ENCODE data around the gene RNF175.

The RNF175 gene

GRCh38 chr4:153792618-153793247 is 32.9 kb upstream of the RNF175 start:
- Histone ChIP-seq H3K36me3 (replicated peaks; ENCODE audit: insufficient read depth, low read length) (no peaks in the 10 kb centered on the region), H3K27me3 (replicated peaks; ENCODE audit: insufficient read depth, low read length) (peaks cover 8% of the 10 kb centered on the region; the same call in 1 of the 2 replicates), H3K9me2 (replicated peaks; ENCODE audit: insufficient read depth, low read length) (no peaks in the 10 kb centered on the region), H3K4me1 (ENCODE audit: low read length) (no peaks in the 10 kb centered on the region), H4K20me1 (ENCODE audit: insufficient read depth, low read length) (no peaks in the 10 kb centered on the region), H3K79me2 (ENCODE audit: low read length) (no peaks in the 10 kb centered on the region), H3K9me3 (replicated peaks; ENCODE audit: insufficient read depth, low read length) (no peaks in the 10 kb centered on the region), H3K4me3 (ENCODE audit: low read length) (no peak overlapping the region), H3K9ac (ENCODE audit: low read length) (no peak overlapping the region), H3K4me2 (ENCODE audit: low read depth, low read length) (peak overlapping the region; percentile 42; the same call in 1 of the 2 replicates), H2AFZ (ENCODE audit: low read length) (no peak overlapping the region), H3K27ac (ENCODE audit: low read length) (no peak overlapping the region), H3F3A (ENCODE audit: insufficient read depth, low read length) (no peaks in the 10 kb centered on the region)
- TF ChIP-seq EZH2 (optimal IDR thresholded peaks at IDR 0.05; ENCODE audit: low read depth, low read length) = no peak
- no peak for TF ChIP-seq EZH2phosphoT487 (IDR thresholded peaks at IDR 0.05; ENCODE audit: low read length)
- TF ChIP-seq, protein P1, sequence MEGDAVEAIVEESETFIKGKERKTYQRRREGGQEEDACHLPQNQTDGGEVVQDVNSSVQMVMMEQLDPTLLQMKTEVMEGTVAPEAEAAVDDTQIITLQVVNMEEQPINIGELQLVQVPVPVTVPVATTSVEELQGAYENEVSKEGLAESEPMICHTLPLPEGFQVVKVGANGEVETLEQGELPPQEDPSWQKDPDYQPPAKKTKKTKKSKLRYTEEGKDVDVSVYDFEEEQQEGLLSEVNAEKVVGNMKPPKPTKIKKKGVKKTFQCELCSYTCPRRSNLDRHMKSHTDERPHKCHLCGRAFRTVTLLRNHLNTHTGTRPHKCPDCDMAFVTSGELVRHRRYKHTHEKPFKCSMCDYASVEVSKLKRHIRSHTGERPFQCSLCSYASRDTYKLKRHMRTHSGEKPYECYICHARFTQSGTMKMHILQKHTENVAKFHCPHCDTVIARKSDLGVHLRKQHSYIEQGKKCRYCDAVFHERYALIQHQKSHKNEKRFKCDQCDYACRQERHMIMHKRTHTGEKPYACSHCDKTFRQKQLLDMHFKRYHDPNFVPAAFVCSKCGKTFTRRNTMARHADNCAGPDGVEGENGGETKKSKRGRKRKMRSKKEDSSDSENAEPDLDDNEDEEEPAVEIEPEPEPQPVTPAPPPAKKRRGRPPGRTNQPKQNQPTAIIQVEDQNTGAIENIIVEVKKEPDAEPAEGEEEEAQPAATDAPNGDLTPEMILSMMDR (IDR thresholded peaks at IDR 0.05; ENCODE audit: low read length) = no peak
- DNase-seq = no peak

DNA sequence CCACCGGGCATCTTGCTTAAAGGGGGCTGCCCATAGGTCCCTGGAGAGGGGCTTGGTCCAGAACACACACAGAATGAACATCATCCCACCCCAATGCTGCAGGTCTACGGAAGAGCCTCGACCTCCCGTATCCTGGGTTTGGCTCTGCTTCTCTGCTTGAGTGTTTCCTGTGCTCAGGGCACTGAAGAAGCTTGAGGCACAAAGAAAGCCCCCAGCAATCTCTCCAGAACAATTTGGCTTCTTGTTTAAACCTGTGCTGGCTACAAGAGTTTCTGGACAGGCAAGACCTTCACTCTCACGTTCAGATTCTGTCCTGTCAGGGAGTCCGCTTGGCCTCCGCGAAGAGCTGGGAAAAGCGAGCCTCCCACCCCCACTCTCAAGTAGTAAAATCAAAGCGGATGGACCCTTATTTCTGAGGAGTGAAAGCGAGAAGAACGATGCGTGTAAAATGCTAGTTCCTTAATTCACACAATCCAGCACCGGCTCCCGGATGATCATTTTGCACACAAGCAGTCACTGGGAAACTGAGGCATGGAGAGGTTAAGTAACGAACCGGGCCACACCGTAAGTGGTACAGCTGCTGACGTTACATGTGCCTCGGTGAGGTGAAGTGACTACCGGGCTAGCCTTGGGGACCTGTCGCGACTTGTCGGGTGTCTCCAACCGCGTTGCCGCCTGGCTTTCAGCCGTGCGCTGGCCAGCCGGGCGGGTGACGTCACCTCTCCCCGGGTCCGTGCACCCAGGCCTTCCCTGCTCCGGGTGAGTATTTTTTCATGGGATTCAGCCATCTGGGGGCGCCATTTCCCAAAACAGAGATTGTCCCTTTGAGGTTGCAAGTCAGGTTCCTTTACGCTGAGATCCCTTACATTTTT is 32.2 kb upstream of the RNF175 start:
- H3K4me2 ChIP-seq (ENCODE audit: low read depth, low read length) = peak overlapping the region; percentile 42
- H3K4me3 ChIP-seq (ENCODE audit: low read length) = no peak overlapping the region
- no peak overlapping the region for H3K27ac ChIP-seq (ENCODE audit: low read length)
- H3F3A ChIP-seq (ENCODE audit: insufficient read depth, low read length) = no peaks in the 10 kb centered on the region
- H4K20me1 ChIP-seq (ENCODE audit: insufficient read depth, low read length) = no peaks in the 10 kb centered on the region
- no peak for DNase-seq
- no peaks in the 10 kb centered on the region for H3K4me1 ChIP-seq (ENCODE audit: low read length)
- H3K9me2 ChIP-seq (replicated peaks; ENCODE audit: insufficient read depth, low read length) = no peaks in the 10 kb centered on the region
- H3K9ac ChIP-seq (ENCODE audit: low read length) = no peak overlapping the region
- H3K79me2 ChIP-seq (ENCODE audit: low read length) = no peaks in the 10 kb centered on the region
- no peaks in the 10 kb centered on the region for H3K9me3 ChIP-seq (replicated peaks; ENCODE audit: insufficient read depth, low read length)
- H3K27me3 ChIP-seq (replicated peaks; ENCODE audit: insufficient read depth, low read length) = peaks cover 8% of the 10 kb centered on the region; the same call in 1 of the 2 replicates
- no peak overlapping the region for H2AFZ ChIP-seq (ENCODE audit: low read length)
- TF ChIP-seq, protein P1 (IDR thresholded peaks at IDR 0.05; ENCODE audit: low read length) = no peak
- TF ChIP-seq EZH2phosphoT487 (IDR thresholded peaks at IDR 0.05; ENCODE audit: low read length) (no peak), EZH2 (optimal IDR thresholded peaks at IDR 0.05; ENCODE audit: low read depth, low read length) (no peak)
- no peaks in the 10 kb centered on the region for H3K36me3 ChIP-seq (replicated peaks; ENCODE audit: insufficient read depth, low read length)

DNA sequence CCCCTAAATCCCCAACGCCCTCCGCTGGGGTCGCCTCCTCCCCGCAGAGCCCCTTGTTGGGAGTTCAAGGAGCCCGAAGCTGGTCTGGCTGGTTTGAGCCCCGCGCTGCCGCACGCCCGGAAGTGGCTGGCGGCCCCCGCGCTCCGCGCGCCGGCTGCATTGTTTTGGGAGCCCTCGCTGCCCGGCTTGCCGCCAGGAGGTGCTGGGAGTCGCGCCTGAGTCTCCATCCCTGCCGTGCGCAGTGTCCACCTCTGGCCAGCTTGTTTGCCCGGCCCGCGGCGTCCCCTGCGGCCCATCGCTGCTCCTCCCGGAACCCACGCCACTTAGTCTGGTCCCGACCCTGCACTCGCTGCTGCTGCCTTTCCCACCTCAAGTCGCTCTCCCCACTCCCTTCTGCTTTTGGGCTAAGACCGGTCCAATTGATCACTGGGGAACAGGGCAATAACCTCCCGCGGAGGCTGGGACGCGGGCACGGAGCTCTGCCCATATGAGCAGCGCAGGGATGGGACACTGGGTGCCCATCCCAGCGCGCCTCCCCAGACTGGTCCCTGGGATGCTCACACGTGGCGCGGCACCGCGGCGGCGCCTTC is 31.2 kb upstream of the RNF175 start:
- Histone ChIP-seq H3K9ac (ENCODE audit: low read length) (no peak overlapping the region), H3F3A (ENCODE audit: insufficient read depth, low read length) (no peaks in the 10 kb centered on the region), H3K36me3 (replicated peaks; ENCODE audit: insufficient read depth, low read length) (no peaks in the 10 kb centered on the region), H3K4me1 (ENCODE audit: low read length) (no peaks in the 10 kb centered on the region), H3K27me3 (replicated peaks; ENCODE audit: insufficient read depth, low read length) (peaks cover 8% of the 10 kb centered on the region; the same call in 1 of the 2 replicates), H3K9me2 (replicated peaks; ENCODE audit: insufficient read depth, low read length) (no peaks in the 10 kb centered on the region), H3K4me2 (ENCODE audit: low read depth, low read length) (no peak overlapping the region), H4K20me1 (ENCODE audit: insufficient read depth, low read length) (no peaks in the 10 kb centered on the region), H3K4me3 (ENCODE audit: low read length) (no peak overlapping the region), H3K9me3 (replicated peaks; ENCODE audit: insufficient read depth, low read length) (no peaks in the 10 kb centered on the region), H2AFZ (ENCODE audit: low read length) (no peak overlapping the region), H3K27ac (ENCODE audit: low read length) (no peak overlapping the region), H3K79me2 (ENCODE audit: low read length) (no peaks in the 10 kb centered on the region)
- no peak for DNase-seq
- TF ChIP-seq, protein P1 (IDR thresholded peaks at IDR 0.05; ENCODE audit: low read length) = no peak
- TF ChIP-seq EZH2 (optimal IDR thresholded peaks at IDR 0.05; ENCODE audit: low read depth, low read length) = no peak
- no peak for TF ChIP-seq EZH2phosphoT487 (IDR thresholded peaks at IDR 0.05; ENCODE audit: low read length)
